CD14-positive monocyte (primary cell): Measurements from ENCODE around the gene TAS2R16. TPM values are rescaled to one million over a fixed set of nuclear protein-coding genes. Genes with fewer than 3 reads are reported as not detected.

Source experiments
- DNase-seq, 3 donors: peaks; one replicate each; pipeline ENCODE4 v3.0.0-alpha.2; 2011 to 2022
- H2AFZ ChIP-seq: 2 replicates; pipeline ENCODE4 v1.6.0; 2012; ENCODE audit warnings: mild to moderate bottlenecking, low read depth, low read length, inconsistent platforms; ENCODE audit not compliant: insufficient read depth, poor library complexity, severe bottlenecking
- H3K27ac ChIP-seq, 2 donors: 1 replicate in 1 of 2; 2 replicates in 1 of 2; pipeline ENCODE4 v1.5.1; 2012 to 2013; ENCODE audit warnings: low read length in 2 of 2, control low read depth in 1 of 2, inconsistent platforms in 1 of 2, low read depth in 1 of 2, mild to moderate bottlenecking in 1 of 2
- H3K27me3 ChIP-seq, 2 donors: one replicate each; pipeline versions ENCODE4 v1.6.0 to v1.6.1; 2011 to 2013; ENCODE audit warnings: low read length in 2 of 2; ENCODE audit not compliant: control insufficient read depth in 2 of 2, insufficient read depth in 2 of 2
- H3K36me3 ChIP-seq, 2 donors: replicated peaks in 1 of 2; 1 replicate in 1 of 2; 2 replicates in 1 of 2; pipeline versions ENCODE4 v1.5.1 to v1.6.1; 2012 to 2013; ENCODE audit warnings: low read length in 2 of 2, control low read depth in 1 of 2, inconsistent platforms in 1 of 2, mild to moderate bottlenecking in 1 of 2; ENCODE audit not compliant: insufficient read depth in 2 of 2, control insufficient read depth in 1 of 2
- H3K4me1 ChIP-seq, 2 donors: 1 replicate in 1 of 2; 2 replicates in 1 of 2; pipeline versions ENCODE4 v1.5.1 to v1.6.1; 2012 to 2013; ENCODE audit warnings: low read length in 2 of 2, control low read depth in 1 of 2, inconsistent platforms in 1 of 2, mild to moderate bottlenecking in 1 of 2, moderate library complexity in 1 of 2; ENCODE audit not compliant: insufficient read depth in 2 of 2, control insufficient read depth in 1 of 2
- H3K4me2 ChIP-seq: replicated peaks from 2 replicates; pipeline ENCODE3; 2012; ENCODE audit warnings: low read length, moderate library complexity, mild to moderate bottlenecking; ENCODE audit not compliant: poor library complexity, severe bottlenecking; ENCODE audit errors: extremely low read depth
- H3K4me3 ChIP-seq, 3 experiments: fragments of 200-600 bp in 1 of 3; sonication (generic) in 1 of 3; replicated peaks in 1 of 3; 1 replicate in 2 of 3; 2 replicates in 1 of 3; pipeline ENCODE4 v1.5.1; 2011 to 2013; ENCODE audit warnings: low read length in 3 of 3, mild to moderate bottlenecking in 3 of 3, control low read depth in 2 of 3, low read depth in 2 of 3, inconsistent platforms in 1 of 3, moderate library complexity in 1 of 3
- H3K79me2 ChIP-seq: 2 replicates; pipeline ENCODE4 v1.6.0; 2012; ENCODE audit warnings: mild to moderate bottlenecking, control low read depth, inconsistent platforms, low read length, moderate library complexity; ENCODE audit not compliant: insufficient read depth
- H3K9ac ChIP-seq: 2 replicates; pipeline ENCODE4 v1.6.0; 2017; ENCODE audit warnings: low read length, mild to moderate bottlenecking; ENCODE audit not compliant: insufficient read depth, poor library complexity, severe bottlenecking
- H3K9me3 ChIP-seq, 2 donors: replicated peaks in 1 of 2; 1 replicate in 1 of 2; 2 replicates in 1 of 2; pipeline versions ENCODE4 v1.5.1 to v1.6.1; 2012 to 2013; ENCODE audit warnings: low read length in 2 of 2, control low read depth in 1 of 2; ENCODE audit not compliant: control insufficient read depth in 1 of 2, insufficient read depth in 1 of 2
- H4K20me1 ChIP-seq: 2 replicates; pipeline ENCODE4 v1.6.0; 2012; ENCODE audit warnings: mild to moderate bottlenecking, low read length, control low read depth, moderate library complexity; ENCODE audit not compliant: insufficient read depth
- H3K27ac Mint-ChIP-seq, 7 donors: one replicate each; pipeline ENCODE4 v1.8.0; 2020; ENCODE audit warnings: mild to moderate bottlenecking in 7 of 7, mixed read lengths in 7 of 7, moderate library complexity in 6 of 7, inconsistent platforms in 2 of 7
- H3K27me3 Mint-ChIP-seq, 3 donors: one replicate each; pipeline ENCODE4 v1.8.0; 2021 to 2022; ENCODE audit warnings: low read depth in 3 of 3, mild to moderate bottlenecking in 3 of 3, mixed read lengths in 3 of 3, moderate library complexity in 3 of 3, inconsistent platforms in 1 of 3
- H3K36me3 Mint-ChIP-seq, 2 donors: one replicate each; pipeline ENCODE4 v1.8.0; 2020; ENCODE audit warnings: mixed read lengths in 2 of 2, inconsistent platforms in 1 of 2, mild to moderate bottlenecking in 1 of 2
- H3K4me1 Mint-ChIP-seq: one replicate; pipeline ENCODE4 v1.8.0; 2020; ENCODE audit warnings: mild to moderate bottlenecking, mixed read lengths
- H3K4me3 Mint-ChIP-seq, 2 donors: one replicate each; pipeline ENCODE4 v1.8.0; 2020; ENCODE audit warnings: mild to moderate bottlenecking in 2 of 2, mixed read lengths in 2 of 2, moderate library complexity in 1 of 2
- H3K9me3 Mint-ChIP-seq, 7 donors: one replicate each; pipeline ENCODE4 v1.8.0; 2020 to 2022; ENCODE audit warnings: mixed read lengths in 7 of 7, mild to moderate bottlenecking in 6 of 7, moderate library complexity in 6 of 7, inconsistent platforms in 2 of 7
- WGBS: methylation state at CpG from one replicate; pipeline ENCODE4 v1.1.5; 2013; ENCODE audit warnings: missing lambda C conversion rate; ENCODE audit not compliant: insufficient coverage; 5-methylcytosine and 5-hydroxymethylcytosine counted together
- intact Hi-C, 2 donors: fragments of 100-400 bp; cut with micrococcal nuclease; formaldehyde crosslinking; loops; one replicate each; pipeline versions ENCODE4 v1.15.0 to v1.15.1; 2023
- polyA plus RNA-seq, 3 donors: library from polyadenylated mRNA; depleted of rRNA in 1 of 3; unstranded in 2 of 3; stranded (reverse) in 1 of 3; fragments of 300-500 nt in 2 of 3; fragments of >200 nt in 1 of 3; fragmentation: Illumina TruSeq in 2 of 3; gene quantifications; 1 replicate in 2 of 3; 2 replicates in 1 of 3; pipeline ENCODE4 v1.2.3, GENCODE V29; 2012 to 2021
- TF ChIP-seq, protein P1 (sequence below): fragments of 200-600 bp; IDR thresholded peaks from one replicate; pipeline ENCODE4 v1.8.0; 2022; ENCODE audit warnings: antibody characterized with exemption, mild to moderate bottlenecking

TAS2R16 gene
- polyA plus RNA-seq, 3 donors: not detected

DNA sequence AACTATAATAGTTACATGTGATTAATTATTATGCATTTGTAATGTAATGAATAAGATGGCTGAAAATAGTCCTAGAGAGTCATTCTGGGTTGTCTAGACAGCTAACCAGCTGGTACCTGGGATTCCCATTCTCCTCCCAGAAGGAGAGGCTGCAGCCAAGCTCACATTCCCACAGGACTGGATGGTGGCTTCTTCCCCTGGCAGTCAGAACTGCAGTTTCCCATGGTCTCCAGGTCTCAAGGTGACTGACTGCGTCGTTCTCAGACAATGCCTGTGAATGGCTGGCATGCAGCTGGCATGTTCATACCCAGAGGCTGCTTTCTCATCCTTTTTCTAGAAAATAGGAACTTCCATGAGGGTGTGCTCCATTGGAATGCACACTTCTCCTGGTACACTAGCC is 21.3 kb downstream of the TAS2R16 start:
- H3K27me3 Mint-ChIP-seq: peaks cover 0 to 1% (median 0%) of the 10 kb centered on the region in 3 donors
- no peaks in the 10 kb centered on the region for H4K20me1 ChIP-seq
- peaks cover 0 to 3% of the 10 kb centered on the region in 2 donors for H3K9me3 ChIP-seq
- intact Hi-C loops: no loop called here
- no peaks in the 10 kb centered on the region for H3K36me3 Mint-ChIP-seq
- H2AFZ ChIP-seq: no peak overlapping the region
- no peak for DNase-seq
- 100% methylated on average over 1 of the region's 2 CpGs for WGBS
- H3K4me3 Mint-ChIP-seq: no peak overlapping the region
- H3K9ac ChIP-seq: no peak overlapping the region
- H3K36me3 ChIP-seq: no peaks in the 10 kb centered on the region
- H3K79me2 ChIP-seq: no peaks in the 10 kb centered on the region
- no peaks in the 10 kb centered on the region for H3K27me3 ChIP-seq
- no peak overlapping the region for H3K4me3 ChIP-seq
- TF ChIP-seq, protein P1, sequence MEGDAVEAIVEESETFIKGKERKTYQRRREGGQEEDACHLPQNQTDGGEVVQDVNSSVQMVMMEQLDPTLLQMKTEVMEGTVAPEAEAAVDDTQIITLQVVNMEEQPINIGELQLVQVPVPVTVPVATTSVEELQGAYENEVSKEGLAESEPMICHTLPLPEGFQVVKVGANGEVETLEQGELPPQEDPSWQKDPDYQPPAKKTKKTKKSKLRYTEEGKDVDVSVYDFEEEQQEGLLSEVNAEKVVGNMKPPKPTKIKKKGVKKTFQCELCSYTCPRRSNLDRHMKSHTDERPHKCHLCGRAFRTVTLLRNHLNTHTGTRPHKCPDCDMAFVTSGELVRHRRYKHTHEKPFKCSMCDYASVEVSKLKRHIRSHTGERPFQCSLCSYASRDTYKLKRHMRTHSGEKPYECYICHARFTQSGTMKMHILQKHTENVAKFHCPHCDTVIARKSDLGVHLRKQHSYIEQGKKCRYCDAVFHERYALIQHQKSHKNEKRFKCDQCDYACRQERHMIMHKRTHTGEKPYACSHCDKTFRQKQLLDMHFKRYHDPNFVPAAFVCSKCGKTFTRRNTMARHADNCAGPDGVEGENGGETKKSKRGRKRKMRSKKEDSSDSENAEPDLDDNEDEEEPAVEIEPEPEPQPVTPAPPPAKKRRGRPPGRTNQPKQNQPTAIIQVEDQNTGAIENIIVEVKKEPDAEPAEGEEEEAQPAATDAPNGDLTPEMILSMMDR: no peak
- peaks cover 0 to 4% (median 2%) of the 10 kb centered on the region in 7 donors for H3K9me3 Mint-ChIP-seq
- H3K27ac Mint-ChIP-seq: no peak overlapping the region
- H3K27ac ChIP-seq: no peak overlapping the region
- no peaks in the 10 kb centered on the region for H3K4me1 Mint-ChIP-seq
- no peaks in the 10 kb centered on the region for H3K4me1 ChIP-seq
- no peak overlapping the region for H3K4me2 ChIP-seq

GRCh38 chr7:122972056-122972455 is 23.4 kb downstream of the TAS2R16 start:
- Histone ChIP-seq H3K9ac (no peak overlapping the region), H3K36me3 (no peaks in the 10 kb centered on the region), H3K4me3 (no peak overlapping the region), H4K20me1 (no peaks in the 10 kb centered on the region), H3K9me3 (peaks cover 0 to 3% of the 10 kb centered on the region in 2 donors), H3K4me2 (no peak overlapping the region), H3K27ac (no peak overlapping the region), H3K27me3 (no peaks in the 10 kb centered on the region), H3K4me1 (no peaks in the 10 kb centered on the region), H3K79me2 (no peaks in the 10 kb centered on the region), H2AFZ (no peak overlapping the region)
- Mint-ChIP-seq H3K4me1 (no peaks in the 10 kb centered on the region), H3K27ac (no peak overlapping the region), H3K27me3 (peaks cover 0 to 1% (median 0%) of the 10 kb centered on the region in 3 donors), H3K9me3 (peaks cover 0 to 4% (median under 1%) of the 10 kb centered on the region in 7 donors), H3K36me3 (no peaks in the 10 kb centered on the region), H3K4me3 (no peak overlapping the region)
- intact Hi-C loops: no loop called here
- 82% methylated on average over 2 of the region's 6 CpGs for WGBS
- DNase-seq: no peak
- TF ChIP-seq, protein P1: no peak
